HepG2 (cell line): ENCODE measurements around the gene RNLS. TPM values are rescaled to one million over a fixed set of nuclear protein-coding genes. Genes with fewer than 3 reads are reported as not detected.

ENCODE experiments used
- AHR ChIP-seq: IDR thresholded peaks from 2 replicates; pipeline ENCODE4 v1.6.1; 2018; ENCODE audit warnings: missing genetic modification reagents, missing compliant biosample characterization
- CREM ChIP-seq, 2 experiments: sonication (generic) in 1 of 2; formaldehyde crosslinking in 1 of 2; IDR thresholded peaks; 2 replicates each; pipeline versions ENCODE4 v1.4.0 to v1.6.1; 2016 to 2020; ENCODE audit warnings: antibody characterized with exemption in 1 of 2, mild to moderate bottlenecking in 1 of 2, missing genetic modification reagents in 1 of 2
- ZBTB1 ChIP-seq: sonication (generic); formaldehyde crosslinking; IDR thresholded peaks from 2 replicates; pipeline ENCODE4 v1.4.0; 2020; ENCODE audit warnings: missing genetic modification reagents, borderline replicate concordance
- ZMYM4 ChIP-seq: sonication (generic); formaldehyde crosslinking; IDR thresholded peaks from 2 replicates; pipeline ENCODE4 v1.8.1; 2023; ENCODE audit warnings: mild to moderate bottlenecking, missing genetic modification reagents
- ZNF275 ChIP-seq: sonication (generic); formaldehyde crosslinking; IDR thresholded peaks from 2 replicates; pipeline ENCODE4 v1.8.0; 2022; ENCODE audit warnings: missing genetic modification reagents, mild to moderate bottlenecking, inconsistent platforms, borderline replicate concordance
- ZNF576 ChIP-seq: sonication (generic); formaldehyde crosslinking; IDR thresholded peaks from 2 replicates; pipeline ENCODE4 v1.4.0; 2020; ENCODE audit warnings: mild to moderate bottlenecking, missing genetic modification reagents
- ZNF724P ChIP-seq: sonication (generic); formaldehyde crosslinking; IDR thresholded peaks from 2 replicates; pipeline ENCODE4 v1.8.0; 2022; ENCODE audit warnings: missing genetic modification reagents, borderline replicate concordance
- ZNF878 ChIP-seq: sonication (generic); formaldehyde crosslinking; IDR thresholded peaks from 2 replicates; pipeline ENCODE4 v1.8.1; 2023; ENCODE audit warnings: mild to moderate bottlenecking, missing genetic modification reagents, moderate library complexity
- polyA plus RNA-seq, 8 experiments: library from polyadenylated mRNA; depleted of rRNA in 3 of 8; stranded (reverse) in 7 of 8; unstranded in 1 of 8; fragments of >200 nt; fragmentation: Illumina TruSeq in 4 of 8; extraction: Trizol in 4 of 8; gene quantifications; 2 replicates each; pipeline versions ENCODE4 v1.2.1 to v1.2.3, GENCODE V29; 2011 to 2016; ENCODE audit warnings: low read depth in 4 of 8, missing spikeins in 1 of 8, mixed read lengths in 1 of 8; ENCODE audit not compliant: insufficient read depth in 1 of 8
- total RNA-seq, 5 experiments: library from RNA; depleted of rRNA; stranded (reverse); fragments of >200 nt; fragmentation: Illumina TruSeq; extraction: Trizol; gene quantifications; 2 replicates each; pipeline ENCODE4 v1.2.3, GENCODE V29; 2016; ENCODE audit warnings: low read depth in 1 of 5
- TF ChIP-seq, protein P1 (sequence below): sonication (generic); formaldehyde crosslinking; IDR thresholded peaks from 2 replicates; pipeline ENCODE4 v1.8.0; 2022; ENCODE audit warnings: missing genetic modification reagents, mild to moderate bottlenecking, moderate library complexity, borderline replicate concordance
- TF ChIP-seq, protein P2 (sequence below): sonication (generic); formaldehyde crosslinking; IDR thresholded peaks from 2 replicates; pipeline ENCODE4 v1.4.0; 2020; ENCODE audit warnings: missing genetic modification reagents

The RNLS gene
- total and polyA plus RNA-seq, 2 of the 13 experiments (the other 11 are each of a cell fraction or from before 2014, with no cell fraction given), result not detected

DNA sequence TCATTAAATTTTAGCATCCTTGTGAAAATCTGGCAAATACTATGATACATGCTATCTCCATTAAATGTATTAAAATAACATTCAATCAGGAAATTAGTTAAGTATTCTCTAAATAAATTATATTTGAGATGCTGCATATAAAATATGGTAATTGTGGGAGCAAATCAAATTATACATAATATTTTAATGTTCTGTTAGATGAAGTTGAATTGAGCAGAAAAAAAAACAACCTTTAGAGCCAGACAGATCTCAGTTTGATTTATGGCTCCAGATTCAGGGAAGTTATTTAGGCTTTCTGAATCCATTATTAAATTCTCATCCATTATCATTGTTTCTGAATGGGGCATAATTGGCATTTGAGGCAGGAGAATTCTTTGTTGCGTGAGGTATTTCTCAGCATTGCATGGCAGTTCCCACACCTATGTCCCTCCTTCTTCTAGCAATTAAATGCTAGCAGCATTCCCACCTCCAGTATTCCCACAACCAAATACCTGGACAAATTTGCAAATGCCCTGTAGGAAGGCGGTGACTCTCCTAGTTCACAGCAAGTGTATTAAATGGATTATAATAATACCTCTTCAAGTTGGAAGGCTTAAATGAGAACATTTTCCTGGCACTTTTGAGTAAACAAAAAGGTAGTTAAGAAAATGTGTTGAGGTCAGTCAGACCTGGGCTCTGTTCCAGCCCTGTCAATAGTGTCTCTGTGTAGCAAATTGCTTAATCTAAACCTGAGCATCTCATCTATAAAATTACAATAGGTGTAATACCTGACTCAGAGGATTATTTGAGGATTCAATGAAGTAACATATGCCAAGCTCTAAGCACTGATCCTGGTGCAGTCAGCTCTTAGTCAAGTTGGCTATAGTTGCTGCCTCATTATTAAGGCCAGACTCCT is 108.9 kb downstream of the RNLS start (continued):
- TF ChIP-seq, protein P1, sequence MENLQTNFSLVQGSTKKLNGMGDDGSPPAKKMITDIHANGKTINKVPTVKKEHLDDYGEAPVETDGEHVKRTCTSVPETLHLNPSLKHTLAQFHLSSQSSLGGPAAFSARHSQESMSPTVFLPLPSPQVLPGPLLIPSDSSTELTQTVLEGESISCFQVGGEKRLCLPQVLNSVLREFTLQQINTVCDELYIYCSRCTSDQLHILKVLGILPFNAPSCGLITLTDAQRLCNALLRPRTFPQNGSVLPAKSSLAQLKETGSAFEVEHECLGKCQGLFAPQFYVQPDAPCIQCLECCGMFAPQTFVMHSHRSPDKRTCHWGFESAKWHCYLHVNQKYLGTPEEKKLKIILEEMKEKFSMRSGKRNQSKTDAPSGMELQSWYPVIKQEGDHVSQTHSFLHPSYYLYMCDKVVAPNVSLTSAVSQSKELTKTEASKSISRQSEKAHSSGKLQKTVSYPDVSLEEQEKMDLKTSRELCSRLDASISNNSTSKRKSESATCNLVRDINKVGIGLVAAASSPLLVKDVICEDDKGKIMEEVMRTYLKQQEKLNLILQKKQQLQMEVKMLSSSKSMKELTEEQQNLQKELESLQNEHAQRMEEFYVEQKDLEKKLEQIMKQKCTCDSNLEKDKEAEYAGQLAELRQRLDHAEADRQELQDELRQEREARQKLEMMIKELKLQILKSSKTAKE, result no peak
- TF ChIP-seq ZNF576 (no peak), AHR (no peak), ZNF275 (CRISPR knock-in tag) (no peak), ZMYM4 (CRISPR knock-in tag) (no peak), ZNF724P (CRISPR knock-in tag) (no peak), ZNF878 (CRISPR knock-in tag) (no peak), ZBTB1 (CRISPR knock-in tag) (no peak), CREM (IDR thresholded peaks at IDR 0.05) (no peak), CREM (CRISPR knock-in tag; IDR thresholded peaks at IDR 0.05) (no peak)
- TF ChIP-seq, protein P2, sequence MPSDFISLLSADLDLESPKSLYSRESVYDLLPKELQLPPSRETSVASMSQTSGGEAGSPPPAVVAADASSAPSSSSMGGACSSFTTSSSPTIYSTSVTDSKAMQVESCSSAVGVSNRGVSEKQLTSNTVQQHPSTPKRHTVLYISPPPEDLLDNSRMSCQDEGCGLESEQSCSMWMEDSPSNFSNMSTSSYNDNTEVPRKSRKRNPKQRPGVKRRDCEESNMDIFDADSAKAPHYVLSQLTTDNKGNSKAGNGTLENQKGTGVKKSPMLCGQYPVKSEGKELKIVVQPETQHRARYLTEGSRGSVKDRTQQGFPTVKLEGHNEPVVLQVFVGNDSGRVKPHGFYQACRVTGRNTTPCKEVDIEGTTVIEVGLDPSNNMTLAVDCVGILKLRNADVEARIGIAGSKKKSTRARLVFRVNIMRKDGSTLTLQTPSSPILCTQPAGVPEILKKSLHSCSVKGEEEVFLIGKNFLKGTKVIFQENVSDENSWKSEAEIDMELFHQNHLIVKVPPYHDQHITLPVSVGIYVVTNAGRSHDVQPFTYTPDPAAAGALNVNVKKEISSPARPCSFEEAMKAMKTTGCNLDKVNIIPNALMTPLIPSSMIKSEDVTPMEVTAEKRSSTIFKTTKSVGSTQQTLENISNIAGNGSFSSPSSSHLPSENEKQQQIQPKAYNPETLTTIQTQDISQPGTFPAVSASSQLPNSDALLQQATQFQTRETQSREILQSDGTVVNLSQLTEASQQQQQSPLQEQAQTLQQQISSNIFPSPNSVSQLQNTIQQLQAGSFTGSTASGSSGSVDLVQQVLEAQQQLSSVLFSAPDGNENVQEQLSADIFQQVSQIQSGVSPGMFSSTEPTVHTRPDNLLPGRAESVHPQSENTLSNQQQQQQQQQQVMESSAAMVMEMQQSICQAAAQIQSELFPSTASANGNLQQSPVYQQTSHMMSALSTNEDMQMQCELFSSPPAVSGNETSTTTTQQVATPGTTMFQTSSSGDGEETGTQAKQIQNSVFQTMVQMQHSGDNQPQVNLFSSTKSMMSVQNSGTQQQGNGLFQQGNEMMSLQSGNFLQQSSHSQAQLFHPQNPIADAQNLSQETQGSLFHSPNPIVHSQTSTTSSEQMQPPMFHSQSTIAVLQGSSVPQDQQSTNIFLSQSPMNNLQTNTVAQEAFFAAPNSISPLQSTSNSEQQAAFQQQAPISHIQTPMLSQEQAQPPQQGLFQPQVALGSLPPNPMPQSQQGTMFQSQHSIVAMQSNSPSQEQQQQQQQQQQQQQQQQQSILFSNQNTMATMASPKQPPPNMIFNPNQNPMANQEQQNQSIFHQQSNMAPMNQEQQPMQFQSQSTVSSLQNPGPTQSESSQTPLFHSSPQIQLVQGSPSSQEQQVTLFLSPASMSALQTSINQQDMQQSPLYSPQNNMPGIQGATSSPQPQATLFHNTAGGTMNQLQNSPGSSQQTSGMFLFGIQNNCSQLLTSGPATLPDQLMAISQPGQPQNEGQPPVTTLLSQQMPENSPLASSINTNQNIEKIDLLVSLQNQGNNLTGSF (CRISPR knock-in tag), result no peak
